PFSK-1 (cell line): ENCODE results near the gene STK39.

ENCODE experiments used
- POLR2AphosphoS5 ChIP-seq: IDR thresholded peaks from 2 replicates; pipeline ENCODE4 v1.6.1; 2012; ENCODE audit warnings: low read depth, mild to moderate bottlenecking, control low read depth, low read length, moderate library complexity
- TAF1 ChIP-seq: IDR thresholded peaks from 2 replicates; pipeline ENCODE4 v1.6.1; 2012; ENCODE audit warnings: low read length, control low read depth, borderline replicate concordance; ENCODE audit not compliant: insufficient read depth
- TF ChIP-seq, protein P1 (sequence below), 2 experiments: IDR thresholded peaks; 2 replicates each; pipeline versions ENCODE4 v1.6.1 to v1.8.0; 2011 to 2012; ENCODE audit warnings: low read depth in 2 of 2, low read length in 2 of 2, control low read depth in 1 of 2, inconsistent platforms in 1 of 2, mild to moderate bottlenecking in 1 of 2, moderate library complexity in 1 of 2; ENCODE audit not compliant: insufficient read depth in 1 of 2

GRCh38 chr2:168145426-168146310 is 101.7 kb downstream of the STK39 start:
- TF ChIP-seq POLR2AphosphoS5 (no peak), TAF1 (no peak)
- TF ChIP-seq, protein P1, sequence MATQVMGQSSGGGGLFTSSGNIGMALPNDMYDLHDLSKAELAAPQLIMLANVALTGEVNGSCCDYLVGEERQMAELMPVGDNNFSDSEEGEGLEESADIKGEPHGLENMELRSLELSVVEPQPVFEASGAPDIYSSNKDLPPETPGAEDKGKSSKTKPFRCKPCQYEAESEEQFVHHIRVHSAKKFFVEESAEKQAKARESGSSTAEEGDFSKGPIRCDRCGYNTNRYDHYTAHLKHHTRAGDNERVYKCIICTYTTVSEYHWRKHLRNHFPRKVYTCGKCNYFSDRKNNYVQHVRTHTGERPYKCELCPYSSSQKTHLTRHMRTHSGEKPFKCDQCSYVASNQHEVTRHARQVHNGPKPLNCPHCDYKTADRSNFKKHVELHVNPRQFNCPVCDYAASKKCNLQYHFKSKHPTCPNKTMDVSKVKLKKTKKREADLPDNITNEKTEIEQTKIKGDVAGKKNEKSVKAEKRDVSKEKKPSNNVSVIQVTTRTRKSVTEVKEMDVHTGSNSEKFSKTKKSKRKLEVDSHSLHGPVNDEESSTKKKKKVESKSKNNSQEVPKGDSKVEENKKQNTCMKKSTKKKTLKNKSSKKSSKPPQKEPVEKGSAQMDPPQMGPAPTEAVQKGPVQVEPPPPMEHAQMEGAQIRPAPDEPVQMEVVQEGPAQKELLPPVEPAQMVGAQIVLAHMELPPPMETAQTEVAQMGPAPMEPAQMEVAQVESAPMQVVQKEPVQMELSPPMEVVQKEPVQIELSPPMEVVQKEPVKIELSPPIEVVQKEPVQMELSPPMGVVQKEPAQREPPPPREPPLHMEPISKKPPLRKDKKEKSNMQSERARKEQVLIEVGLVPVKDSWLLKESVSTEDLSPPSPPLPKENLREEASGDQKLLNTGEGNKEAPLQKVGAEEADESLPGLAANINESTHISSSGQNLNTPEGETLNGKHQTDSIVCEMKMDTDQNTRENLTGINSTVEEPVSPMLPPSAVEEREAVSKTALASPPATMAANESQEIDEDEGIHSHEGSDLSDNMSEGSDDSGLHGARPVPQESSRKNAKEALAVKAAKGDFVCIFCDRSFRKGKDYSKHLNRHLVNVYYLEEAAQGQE (IDR thresholded peaks at IDR 0.05; ENCODE audit: insufficient read depth in 1 of 2, low read depth in 2 of 2, low read length in 2 of 2) = no peak
